Measurements from ENCODE around the gene LPCAT4.

Gene LPCAT4

DNA sequence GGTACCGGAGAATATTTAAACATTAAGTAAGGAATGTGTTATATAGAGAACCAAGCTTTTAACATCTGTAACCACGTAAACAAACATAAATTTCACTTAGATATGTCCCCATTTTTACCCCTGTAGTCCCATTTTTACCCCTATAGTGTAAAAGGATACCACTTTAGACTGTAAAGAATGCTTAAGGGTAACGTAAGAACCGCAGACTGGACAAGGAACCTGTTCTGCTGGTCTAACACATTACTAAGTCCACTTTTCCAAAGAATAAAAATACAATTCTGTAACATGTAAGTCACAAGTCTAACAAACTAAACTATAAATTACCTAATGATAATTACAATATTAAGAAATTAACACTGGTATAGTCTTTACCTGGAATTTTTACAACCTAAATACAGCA is 32.3 kb downstream of the LPCAT4 start:
- H3K4me3 ChIP-seq (ENCODE audit: low read depth, low read length) = no peak overlapping the region
- no peak for TF ChIP-seq CTCF (IDR thresholded peaks at IDR 0.05; ENCODE audit: control insufficient read depth, extremely low read depth, insufficient read depth)
- no peak for DNase-seq (ENCODE audit: low read depth)

GRCh38 chr15:34332553-34333120 is 34.4 kb downstream of the LPCAT4 start:
- TF ChIP-seq CTCF (IDR thresholded peaks at IDR 0.05; ENCODE audit: control insufficient read depth, extremely low read depth, insufficient read depth) = no peak
- no peak overlapping the region for H3K4me3 ChIP-seq (ENCODE audit: low read depth, low read length)
- DNase-seq (ENCODE audit: low read depth) = no peak

GRCh38 chr15:34331809-34332208 is 35.2 kb downstream of the LPCAT4 start:
- no peak overlapping the region for H3K4me3 ChIP-seq (ENCODE audit: low read depth, low read length)
- TF ChIP-seq CTCF (IDR thresholded peaks at IDR 0.05; ENCODE audit: control insufficient read depth, extremely low read depth, insufficient read depth) = no peak
- DNase-seq (ENCODE audit: low read depth) = no peak

- DNase-seq (ENCODE audit: low read depth) = no peak
- TF ChIP-seq CTCF (IDR thresholded peaks at IDR 0.05; ENCODE audit: control insufficient read depth, extremely low read depth, insufficient read depth) = no peak
- H3K4me3 ChIP-seq (ENCODE audit: low read depth, low read length) = no peak overlapping the region
Measured at GRCh38 chr15:34330279-34330678, 36.7 kb downstream of the LPCAT4 start.

- DNase-seq (ENCODE audit: low read depth) = no peak
- no peak for TF ChIP-seq CTCF (IDR thresholded peaks at IDR 0.05; ENCODE audit: control insufficient read depth, extremely low read depth, insufficient read depth)
- H3K4me3 ChIP-seq (ENCODE audit: low read depth, low read length) = no peak overlapping the region
Measured at GRCh38 chr15:34329006-34329405, 38.0 kb downstream of the LPCAT4 start.

- DNase-seq (ENCODE audit: low read depth) = no peak
- no peak overlapping the region for H3K4me3 ChIP-seq (ENCODE audit: low read depth, low read length)
- no peak for TF ChIP-seq CTCF (IDR thresholded peaks at IDR 0.05; ENCODE audit: control insufficient read depth, extremely low read depth, insufficient read depth)
Measured at GRCh38 chr15:34327906-34328305, 39.1 kb downstream of the LPCAT4 start.

DNA sequence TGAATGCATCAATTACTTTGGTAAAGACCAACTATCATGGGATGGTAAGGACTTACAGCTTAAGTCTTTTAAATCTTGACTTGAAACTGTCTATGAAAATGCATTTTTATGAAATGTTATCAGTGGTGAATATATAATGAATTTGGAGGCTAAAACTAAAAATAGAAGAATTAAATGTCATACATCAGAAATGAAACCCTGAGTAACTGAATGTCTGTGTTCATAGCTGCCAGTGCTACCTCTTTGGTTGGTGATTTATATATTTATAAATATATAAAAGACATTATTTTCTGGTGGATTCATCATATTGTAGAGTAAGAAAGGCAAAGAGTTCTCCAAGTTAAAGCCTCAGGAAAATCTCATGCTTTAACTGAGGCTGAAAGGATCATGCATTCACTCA is 41.6 kb downstream of the LPCAT4 start:
- no peak for TF ChIP-seq CTCF (IDR thresholded peaks at IDR 0.05; ENCODE audit: control insufficient read depth, extremely low read depth, insufficient read depth)
- no peak for DNase-seq (ENCODE audit: low read depth)
- no peak overlapping the region for H3K4me3 ChIP-seq (ENCODE audit: low read depth, low read length)

Data from LNCaP clone FGC (cell line).